HG03520 (cell line): ENCODE measurements around the gene TMEM259.

Experiments used
- ATAC-seq: cut with Tn5 transposase; IDR thresholded peaks from one replicate; pipeline ENCODE4 v1.9.1; 2021; ENCODE audit warnings: mild to moderate bottlenecking, moderate library complexity; ENCODE audit not compliant: unreplicated experiment

TMEM259 gene

GRCh38 chr19:1004803-1005664, 15.9 kb downstream of the TMEM259 start:
- no peak for ATAC-seq

GRCh38 chr19:1004204-1004802, 16.6 kb downstream of the TMEM259 start:
- no peak for ATAC-seq

DNA sequence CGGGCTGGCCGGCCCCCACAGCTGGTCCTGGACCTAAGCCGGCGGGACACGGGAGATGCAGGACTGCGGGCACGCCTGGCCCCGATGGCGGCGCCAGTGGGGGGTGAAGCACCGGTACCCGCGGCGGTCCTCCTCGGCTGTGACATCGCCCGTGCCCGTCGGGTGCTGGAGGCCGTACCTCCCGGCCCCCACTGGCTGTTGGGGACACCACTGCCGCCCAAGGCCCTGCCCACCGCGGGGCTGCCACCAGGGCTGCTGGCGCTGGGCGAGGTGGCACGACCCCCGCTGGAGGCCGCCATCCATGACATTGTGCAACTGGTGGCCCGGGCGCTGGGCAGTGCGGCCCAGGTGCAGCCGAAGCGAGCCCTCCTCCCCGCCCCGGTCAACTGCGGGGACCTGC, 17.6 kb downstream of the TMEM259 start:
- no peak for ATAC-seq

DNA sequence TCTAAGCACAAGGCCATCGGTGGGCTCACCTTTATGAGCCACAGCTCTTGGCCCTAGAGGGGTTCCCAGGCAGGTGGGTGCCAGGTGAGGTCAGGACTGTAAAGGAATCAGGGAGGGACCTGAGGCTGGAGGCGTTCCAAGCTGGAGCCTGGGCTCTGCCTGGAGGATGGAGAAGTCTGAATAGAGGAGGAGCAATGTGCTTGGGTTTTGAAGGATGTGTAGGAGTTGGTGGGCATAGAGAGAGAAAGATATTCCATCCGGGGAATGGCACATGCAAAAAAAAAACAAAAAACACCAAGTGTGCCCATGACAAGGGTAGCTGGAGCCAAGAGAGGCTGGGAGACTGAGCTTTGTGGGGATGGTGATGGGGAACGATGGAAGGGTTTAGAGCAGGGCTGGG, 18.3 kb downstream of the TMEM259 start:
- ATAC-seq, result no peak

DNA sequence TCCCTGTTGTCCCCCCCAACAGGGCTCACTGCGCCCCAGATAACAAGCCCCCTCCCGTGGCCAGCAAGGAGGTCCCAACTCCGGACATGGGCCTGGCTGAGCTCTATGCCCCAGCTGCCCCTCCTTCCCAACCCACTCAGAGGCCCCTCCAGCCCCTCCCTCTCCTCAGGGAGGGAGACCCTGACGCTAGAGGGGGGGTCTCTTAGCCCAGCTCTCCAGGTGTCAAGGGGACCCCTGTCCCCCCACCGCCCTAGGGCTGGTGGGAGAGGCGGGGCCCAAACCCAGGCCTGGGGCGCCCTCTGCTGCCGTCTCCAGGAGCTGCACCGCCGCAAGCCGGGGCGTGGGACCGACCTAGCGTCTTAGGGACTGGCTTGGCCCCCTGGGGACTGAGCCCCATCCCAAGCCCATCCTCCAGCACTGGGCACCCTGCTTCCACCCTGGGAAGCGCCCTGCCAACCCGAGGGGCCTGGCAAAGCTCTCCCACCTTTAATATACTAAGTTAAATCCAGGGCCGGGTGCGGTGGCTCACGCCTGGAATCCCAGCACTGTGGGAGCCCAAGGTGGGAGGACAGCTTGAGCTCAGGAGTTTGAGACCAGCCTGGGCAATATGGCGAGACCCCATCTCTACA, 19.3 kb downstream of the TMEM259 start:
- no peak for ATAC-seq

- ATAC-seq, result no peak
These were observed 20.1 kb downstream of the TMEM259 start for GRCh38 chr19:1000591-1001537.

DNA sequence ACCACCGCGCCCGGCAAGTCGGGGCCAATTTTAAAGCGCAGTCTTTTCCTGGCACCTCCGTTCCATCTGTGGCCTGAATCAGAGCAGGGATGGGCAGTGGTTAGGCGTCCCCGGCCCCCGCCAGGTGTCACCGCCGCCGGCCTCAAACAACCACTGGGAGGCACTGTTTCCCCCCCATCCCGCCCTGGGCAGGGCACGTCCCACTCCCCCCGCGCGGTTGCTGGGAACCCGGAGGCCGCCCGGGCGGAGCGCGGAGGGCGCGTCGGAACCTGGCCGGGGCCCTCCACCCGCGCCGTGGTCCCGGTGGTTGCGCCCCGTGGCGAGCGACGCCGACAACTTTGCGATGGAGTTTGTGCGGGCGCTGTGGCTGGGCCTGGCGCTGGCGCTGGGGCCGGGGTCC, 20.8 kb downstream of the TMEM259 start, which contains the start of gene GRIN3B:
Gene GRIN3B (plus strand): TSS at position 325 of the 400 bp plus-strand sequence. CDS start 19 bp downstream, at position 344.
- ATAC-seq, result no peak

DNA sequence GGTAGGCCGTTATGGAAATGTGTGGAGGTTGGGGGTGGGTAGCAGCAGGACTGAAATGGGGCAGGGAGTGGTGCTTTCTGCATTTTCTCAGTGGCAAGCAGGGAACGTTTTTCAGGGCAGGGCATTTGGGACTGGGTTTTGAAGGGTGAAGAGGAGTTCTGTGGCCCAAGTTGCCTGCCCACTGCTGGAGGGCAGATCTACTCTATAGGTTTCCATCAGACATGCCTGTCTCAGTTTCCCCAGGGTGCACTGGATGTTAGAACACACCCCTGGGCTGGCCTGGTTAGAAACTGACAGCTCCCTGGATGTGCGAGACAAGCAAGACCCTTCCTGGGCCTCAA, 21.6 kb downstream of the TMEM259 start:
- no peak for ATAC-seq

GRCh38 chr19:998064-998463, 22.9 kb downstream of the TMEM259 start:
- no peak for ATAC-seq

DNA sequence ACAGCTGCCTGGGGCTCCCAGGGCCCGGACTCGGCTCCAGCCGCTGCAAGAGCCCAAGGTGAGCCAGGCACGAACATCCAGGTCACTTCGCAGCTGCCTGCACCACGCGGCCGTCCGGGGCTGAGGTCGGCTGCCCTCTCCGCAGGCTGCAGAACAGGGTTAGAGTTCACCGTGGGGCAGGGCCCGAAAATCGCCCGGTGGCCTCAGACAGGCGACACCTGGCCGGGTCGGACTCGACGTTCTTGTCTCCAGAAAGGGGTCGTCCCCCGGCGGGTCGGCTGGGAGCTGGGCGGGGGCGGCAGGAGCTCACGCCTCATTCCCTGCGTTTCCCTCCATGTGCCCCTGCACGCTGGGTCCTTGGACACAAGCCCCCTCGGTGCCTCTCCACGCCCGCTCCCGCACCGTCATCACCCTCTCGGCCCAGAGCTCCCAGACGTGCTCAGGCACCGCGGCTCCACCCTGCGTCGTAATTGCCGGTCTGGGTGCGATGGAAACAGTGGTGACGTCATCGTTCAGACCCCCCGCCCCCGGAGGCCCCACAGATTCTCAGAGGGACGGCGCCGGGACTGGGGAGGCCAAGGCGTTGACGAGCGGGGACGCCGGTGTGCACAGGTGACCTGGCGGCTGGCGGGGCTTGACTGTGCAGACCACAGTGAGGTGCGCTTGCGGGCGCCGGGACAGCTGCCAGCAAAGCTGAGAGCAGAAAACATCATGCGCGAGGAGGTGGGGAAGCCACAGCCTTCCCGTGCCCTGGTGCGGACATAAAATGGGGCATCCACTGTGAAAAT, 24.7 kb downstream of the TMEM259 start:
- no peak for ATAC-seq

DNA sequence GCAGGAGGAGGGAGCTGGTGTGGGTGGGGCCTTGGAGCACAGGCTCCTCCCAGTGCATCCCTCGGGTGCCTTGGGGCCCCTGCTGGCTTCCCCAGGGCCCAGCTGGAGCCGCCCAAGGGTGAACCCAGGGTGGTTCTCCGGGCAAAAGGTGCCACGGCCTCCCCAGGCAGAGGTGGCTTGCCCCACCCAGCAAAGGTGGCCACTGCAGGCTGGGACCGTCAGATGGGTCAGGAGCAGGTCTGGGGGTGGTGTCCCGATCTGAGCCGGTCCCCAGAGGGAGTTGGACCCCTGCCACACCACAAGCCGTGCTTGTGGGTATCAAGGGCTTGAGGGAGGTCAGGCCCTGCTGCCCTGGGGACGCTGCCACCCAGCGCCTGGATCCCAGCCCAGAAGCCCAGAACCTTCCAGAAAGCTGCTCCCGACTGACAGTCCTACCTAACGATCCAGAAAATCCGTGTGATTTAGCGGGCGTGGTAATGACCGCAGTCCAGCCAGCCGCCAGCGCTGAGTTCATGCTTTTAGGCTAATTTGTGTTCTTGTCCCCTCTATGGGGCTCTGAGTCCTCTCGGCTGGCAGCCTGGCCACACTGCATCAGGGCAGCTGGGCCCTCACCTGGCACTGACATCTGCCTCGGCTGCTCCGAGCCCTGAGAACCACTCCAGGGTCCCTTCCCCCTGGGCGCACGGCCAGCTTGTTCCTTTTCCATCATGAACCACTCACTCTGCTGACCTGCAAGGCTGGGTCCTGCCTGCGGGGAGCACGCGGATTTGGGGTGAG, 25.7 kb downstream of the TMEM259 start:
- ATAC-seq, result no peak

DNA sequence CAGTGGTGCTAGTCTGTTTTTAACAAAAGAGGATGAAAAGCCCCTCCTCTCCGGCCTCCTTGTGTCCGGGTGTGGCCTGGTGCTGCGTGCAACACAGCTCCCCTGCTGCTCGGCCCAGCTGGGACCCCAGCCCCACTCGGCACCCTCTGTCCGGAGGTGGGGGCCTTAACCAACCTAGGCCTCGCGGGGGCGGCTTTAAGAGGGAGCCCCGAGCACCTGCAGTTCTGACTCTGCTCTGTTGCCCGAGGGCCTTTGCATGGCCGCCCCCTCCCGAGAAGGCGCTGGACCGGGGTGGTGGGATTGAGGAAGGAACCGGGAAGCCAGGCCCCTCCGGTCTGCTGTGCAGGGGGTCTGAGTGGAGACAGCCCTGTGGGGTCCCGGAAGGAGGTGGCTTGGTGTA, 26.4 kb downstream of the TMEM259 start:
- ATAC-seq, result no peak

DNA sequence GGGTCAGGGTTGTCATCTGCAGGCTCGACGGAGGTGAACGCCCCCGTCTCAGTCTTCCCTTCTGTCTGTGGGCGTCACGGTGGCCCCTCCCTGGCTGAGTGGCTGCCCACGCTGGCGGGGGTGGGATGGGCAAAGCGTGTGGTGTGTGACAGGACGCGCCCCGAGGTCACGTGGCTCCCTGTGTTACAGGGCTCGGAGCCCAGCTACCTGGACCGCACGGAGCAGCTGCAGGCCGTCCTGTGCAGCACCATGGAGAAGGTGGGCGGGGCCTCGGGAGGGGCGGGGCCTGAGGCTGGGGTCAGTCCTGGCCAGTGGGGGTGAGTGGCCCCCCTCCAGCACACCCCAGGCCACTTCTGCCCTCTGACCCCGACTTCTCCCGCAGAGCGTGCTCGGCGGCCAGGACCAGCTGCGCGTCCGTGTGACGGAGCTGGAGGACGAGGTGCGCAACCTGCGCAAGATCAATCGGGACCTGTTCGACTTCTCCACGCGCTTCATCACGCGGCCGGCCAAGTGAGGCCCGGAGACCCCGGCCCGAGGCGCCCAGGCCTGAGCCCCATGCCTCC, 27.0 kb downstream of the TMEM259 start:
- no peak for ATAC-seq

- no peak for ATAC-seq
These were observed 27.5 kb downstream of the TMEM259 start for GRCh38 chr19:993361-993830.

- ATAC-seq, result no peak
These were observed 28.3 kb downstream of the TMEM259 start for GRCh38 chr19:992670-993055.

DNA sequence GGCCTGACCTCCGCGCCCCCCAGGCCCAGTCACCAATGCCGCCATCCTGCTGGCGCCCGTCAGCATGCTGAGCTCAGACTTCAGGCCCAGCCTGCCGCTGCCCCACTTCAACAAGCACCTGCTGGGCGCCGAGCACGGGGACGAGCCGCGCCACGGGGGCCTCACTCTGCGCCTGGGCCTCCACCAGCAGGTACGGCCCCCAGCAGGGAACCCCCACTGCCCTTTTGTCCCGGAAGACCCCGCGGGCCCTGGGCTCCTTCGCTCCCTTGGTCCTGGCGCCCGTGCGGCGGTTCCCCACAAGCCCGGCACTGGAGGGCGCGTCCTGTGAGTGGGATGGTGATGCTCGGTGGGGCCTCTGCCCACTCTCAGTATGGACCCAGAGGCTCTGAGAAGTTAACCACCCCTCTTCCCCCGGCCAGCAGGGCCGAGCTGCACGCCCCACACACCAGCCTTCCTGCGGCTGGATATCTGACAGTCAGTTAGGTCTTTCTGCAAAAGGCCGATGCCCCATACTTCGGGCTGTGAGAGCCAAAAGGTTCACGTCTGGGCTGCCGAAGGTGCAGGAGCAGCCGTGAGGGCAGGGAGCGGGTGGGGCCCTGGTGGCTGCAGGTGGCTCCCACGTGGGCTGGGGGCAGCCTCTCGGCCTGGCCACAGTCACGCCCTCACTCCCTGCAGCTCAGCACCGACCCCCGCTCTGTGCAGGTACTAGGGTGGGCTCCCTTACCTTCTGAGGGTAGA, 28.8 kb downstream of the TMEM259 start:
- no peak for ATAC-seq

DNA sequence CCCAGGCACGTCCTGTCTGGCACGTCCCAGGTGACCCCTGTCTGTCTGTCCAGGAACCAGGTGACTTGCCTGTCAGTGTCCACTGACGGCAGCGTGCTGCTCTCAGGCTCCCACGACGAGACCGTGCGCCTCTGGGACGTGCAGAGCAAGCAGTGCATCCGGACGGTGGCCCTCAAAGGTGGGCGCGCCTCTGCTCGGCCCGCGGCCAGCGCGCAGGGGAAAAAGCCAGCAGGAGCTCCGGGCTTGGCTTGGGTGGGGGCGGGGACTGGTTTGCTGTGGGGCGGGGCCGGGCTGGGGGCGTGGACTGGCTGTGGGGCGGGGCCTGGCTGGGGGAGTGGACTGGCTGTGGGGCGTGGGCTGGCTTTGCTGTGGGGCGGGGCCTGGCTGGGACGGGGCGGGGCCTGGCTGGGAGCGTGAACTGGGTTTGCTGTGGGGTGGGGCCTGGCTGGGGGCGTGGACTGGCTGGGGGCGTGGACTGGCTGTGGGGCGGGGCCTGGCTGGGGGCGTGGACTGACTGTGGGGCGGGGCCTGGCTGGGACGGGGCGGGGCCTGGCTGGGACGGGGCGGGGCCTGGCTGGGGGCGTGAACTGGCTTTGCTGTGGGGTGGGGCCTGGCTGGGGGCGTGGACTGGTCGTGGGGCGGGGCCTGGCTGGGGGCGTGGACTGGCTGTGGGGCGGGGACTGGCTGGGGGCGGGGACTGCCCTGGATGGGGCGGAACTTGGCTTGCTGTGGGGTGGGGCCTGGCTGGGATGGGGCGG, 29.6 kb downstream of the TMEM259 start:
- ATAC-seq, result no peak

GRCh38 chr19:990746-991145, 30.2 kb downstream of the TMEM259 start:
- ATAC-seq, result no peak
